SK-MEL-5 (cell line): ENCODE data around the gene WDR38. TPM values are rescaled to one million over a fixed set of nuclear protein-coding genes. Genes with fewer than 3 reads are reported as not detected.
A peak's percentile ranks its signal among the peaks of the same experiment; 100 is the strongest.

Experiments used
- DNase-seq: peaks from one replicate; pipeline ENCODE4 v3.0.0-alpha.2; 2016; ENCODE audit warnings: low read depth, low spot score
- in situ Hi-C: cut with HindIII; loops from 2 replicates; pipeline ENCODE4 v1.10.0; 2016; ENCODE audit warnings: low sequenced_read_pairs, high pct_unique_total_duplicates, low pct_unique_long_range_greater_than_20kb
- polyA plus RNA-seq, 2 experiments: library from polyadenylated mRNA; depleted of rRNA; stranded (reverse); fragments of >200 nt; gene quantifications; 2 replicates each; pipeline ENCODE4 v1.2.3, GENCODE V29; 2015
- total RNA-seq: library from RNA; depleted of rRNA; stranded (reverse); fragments of >200 nt; shearing (Covaris generic); gene quantifications from 2 replicates; pipeline ENCODE4 v1.2.3, GENCODE V29; 2014; rRNA removed

Gene WDR38, protein sequence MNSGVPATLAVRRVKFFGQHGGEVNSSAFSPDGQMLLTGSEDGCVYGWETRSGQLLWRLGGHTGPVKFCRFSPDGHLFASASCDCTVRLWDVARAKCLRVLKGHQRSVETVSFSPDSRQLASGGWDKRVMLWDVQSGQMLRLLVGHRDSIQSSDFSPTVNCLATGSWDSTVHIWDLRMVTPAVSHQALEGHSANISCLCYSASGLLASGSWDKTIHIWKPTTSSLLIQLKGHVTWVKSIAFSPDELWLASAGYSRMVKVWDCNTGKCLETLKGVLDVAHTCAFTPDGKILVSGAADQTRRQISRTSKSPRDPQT
- not detected in 2 replicates for total RNA-seq
- polyA plus RNA-seq (2015; cell fraction: cytosol; rRNA removed) = not detected in 2 replicates
- polyA plus RNA-seq (2015; cell fraction: nucleus; rRNA removed) = not detected in 2 replicates

DNA sequence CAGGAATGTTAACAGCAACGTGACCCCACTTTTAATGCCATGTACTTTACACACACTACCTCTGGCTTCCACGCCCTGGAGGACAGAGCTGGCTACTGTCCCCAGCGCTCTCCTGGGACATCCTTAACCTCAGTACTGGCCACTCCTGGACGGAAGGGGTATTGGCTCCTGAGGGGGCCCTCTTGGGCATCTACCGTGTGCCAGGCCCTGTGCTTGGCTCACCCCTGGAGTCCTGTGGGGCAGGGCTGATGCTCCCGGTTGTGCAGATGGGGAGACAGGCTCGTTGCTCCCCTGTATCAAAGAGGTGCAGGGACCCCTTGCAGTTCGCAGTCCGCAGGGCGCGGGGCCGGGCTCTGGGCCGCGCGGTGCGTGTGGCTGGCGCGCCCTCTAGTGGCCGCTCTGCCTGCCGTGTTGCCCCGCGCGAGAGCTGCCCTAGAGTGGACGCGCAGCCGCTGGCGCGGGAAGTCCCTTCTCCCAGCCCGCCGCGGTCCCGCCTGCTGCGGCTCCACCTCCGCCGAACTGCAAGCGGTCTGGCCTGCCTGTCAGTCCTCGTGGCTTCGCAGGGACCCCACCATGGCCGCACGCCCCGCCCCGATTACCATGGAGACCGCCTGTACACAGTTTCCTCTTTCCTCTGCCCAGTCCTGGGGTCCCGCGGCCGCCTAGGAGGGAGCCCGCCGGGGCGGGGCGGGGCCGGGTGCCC is at the start of gene WDR38:
Gene WDR38, plus strand, starts transcription at position 632 of the 703 bp plus-strand sequence. CDS start 72 bp downstream, outside the sequence.
- peak; percentile 85 for DNase-seq
- in situ Hi-C loops = no loop called here

DNA sequence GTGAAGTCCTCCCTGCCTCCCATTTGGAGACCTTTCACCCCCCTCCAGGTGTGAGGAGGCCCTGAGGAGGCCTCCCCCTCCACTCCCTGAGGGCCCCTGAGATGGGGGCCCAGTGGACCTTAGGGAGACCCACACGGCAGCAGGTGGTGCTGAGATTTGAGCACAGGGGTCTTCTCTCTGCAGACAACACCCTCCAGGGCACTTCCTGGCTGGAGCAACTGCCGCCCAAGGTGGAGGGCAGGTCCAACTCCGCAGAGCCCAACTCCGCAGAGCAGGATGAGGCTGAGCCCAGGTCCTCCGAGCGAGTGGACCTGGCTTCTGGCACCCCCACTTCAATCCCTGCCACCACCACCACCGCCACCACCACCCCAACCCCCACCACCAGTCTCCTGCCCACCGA is 49.3 kb upstream of the WDR38 start:
- no peak for DNase-seq
- in situ Hi-C loops = no loop called here

DNA sequence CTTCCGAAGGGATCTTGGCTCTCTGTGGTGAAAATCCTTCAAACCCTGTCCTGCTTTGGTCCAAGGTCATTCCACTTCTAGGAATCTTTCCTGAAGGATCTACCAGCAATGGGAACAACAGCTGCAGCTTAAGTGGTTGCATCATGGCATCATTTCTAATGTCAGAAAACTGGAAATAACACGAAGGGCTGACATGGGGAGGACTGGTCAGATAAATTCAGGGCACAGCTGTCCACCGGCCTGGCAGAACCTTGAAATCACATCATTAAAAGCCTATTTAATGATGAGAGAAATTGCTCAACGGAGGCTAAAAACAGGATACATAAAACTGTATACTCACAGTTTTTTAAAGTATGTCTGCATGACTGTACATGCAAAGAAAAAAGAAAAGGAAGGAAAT is 48.1 kb upstream of the WDR38 start:
- in situ Hi-C loops = no loop called here
- no peak for DNase-seq

DNA sequence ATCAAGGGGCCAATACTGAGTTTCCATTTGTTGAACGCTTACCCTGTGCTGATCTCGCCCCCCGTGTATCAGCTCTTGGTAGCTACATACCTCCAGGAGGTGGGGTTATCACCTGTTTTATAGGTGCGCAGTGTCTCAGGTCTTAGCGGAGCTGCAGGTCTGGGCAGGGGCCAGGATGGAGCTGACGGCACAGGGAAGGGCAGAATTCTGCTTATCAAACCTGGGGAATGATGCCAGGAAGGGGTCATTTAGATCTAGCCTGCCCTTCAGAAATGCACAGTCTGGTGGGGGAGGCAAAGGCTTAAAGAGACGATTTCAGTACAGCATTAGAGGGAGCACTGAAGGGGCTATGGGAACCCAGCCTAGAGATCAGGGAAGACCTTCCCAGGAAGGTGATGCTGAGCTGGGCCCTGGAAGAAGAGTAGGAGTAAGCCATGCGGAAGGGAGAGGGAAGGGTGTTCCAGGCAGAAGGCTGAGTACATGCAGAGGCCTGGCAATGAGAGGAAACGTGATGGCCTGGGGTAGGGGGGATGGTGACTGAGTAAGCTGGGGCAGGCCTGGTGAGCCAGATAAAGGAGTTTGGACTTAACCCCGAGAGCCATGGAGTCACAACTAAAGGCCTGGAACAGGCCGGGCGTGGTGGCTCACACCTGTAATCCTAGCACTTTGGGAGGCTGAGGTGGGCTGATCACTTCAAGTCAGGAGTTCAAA is 44.9 kb upstream of the WDR38 start:
- no peak for DNase-seq
- in situ Hi-C loops = no loop called here

DNA sequence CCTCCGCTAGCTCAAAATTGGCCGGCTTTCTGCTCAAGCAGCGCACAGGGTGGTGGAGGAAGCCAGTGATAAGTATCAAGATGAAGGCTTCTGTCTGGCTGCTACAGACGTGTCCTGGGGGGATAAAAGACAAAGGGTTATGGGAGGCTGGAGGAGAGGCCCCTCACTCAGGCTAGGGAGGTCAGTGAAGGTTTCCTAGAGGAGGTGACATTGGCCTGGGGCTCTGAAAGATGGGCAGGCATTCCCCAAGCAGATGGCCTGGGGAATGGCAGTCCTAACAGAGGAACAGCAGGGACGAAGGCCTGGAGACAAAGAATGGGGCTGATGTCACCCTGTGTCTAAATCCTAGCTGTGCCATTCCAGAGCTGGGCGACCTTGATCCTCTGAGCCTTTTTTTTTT is 44.0 kb upstream of the WDR38 start:
- in situ Hi-C loops = no loop called here
- no peak for DNase-seq

DNA sequence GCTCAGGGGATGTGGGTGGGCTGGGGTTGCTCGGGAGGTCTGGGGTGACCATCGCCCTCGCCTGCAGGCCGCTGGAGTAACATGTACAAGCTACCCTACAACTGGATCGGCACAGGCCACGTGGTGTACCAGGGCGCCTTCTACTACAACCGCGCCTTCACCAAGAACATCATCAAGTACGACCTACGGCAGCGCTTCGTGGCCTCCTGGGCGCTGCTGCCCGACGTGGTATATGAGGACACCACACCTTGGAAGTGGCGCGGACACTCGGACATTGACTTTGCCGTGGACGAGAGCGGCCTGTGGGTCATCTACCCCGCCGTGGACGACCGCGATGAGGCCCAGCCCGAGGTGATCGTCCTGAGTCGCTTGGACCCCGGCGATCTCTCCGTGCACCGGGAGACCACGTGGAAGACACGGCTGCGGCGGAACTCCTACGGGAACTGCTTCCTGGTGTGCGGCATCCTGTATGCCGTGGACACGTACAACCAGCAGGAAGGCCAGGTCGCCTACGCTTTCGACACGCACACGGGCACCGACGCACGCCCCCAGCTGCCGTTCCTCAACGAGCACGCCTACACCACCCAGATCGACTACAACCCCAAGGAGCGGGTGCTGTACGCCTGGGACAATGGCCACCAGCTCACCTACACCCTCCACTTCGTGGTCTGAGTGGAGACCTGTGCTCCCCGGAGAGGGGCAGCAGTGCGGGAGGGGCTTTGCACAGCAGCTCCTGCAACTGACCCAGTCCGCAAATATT is 43.3 kb upstream of the WDR38 start:
- DNase-seq = no peak
- in situ Hi-C loops = no loop called here

DNA sequence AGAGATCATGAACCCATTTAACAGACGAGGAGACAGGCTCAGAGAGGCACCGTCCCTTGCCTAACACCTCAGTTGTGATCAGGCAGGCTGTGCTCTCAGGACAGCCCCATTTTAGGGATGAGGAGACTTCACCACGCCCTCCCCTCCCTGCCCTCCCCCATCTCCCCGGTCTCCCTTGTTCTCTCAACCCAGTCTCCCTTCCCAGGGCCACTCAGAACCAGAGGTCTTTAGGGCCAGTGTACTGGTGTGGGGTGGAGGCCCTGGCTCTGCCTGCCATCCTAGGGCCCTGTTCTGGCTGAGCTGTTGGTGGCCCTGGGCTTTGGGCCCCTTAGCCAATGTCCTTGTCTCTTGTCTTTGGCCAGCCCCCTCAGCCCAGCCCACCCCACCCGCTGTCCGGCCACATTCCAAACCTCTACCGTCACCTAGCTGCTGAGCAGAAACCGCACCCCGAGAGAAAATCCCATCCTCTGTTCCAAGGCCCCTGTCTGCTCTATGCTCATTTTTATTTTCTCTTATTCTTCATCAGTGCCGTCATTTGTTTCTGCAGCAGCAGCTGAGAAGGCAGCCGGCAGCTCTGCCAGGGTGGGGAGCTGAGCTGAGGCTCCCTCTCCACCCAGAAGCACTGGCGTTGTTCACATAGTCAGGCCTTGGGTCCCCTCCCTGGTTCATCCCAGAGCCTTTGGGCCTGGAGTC is 42.5 kb upstream of the WDR38 start:
- no peak for DNase-seq
- in situ Hi-C loops = no loop called here

DNA sequence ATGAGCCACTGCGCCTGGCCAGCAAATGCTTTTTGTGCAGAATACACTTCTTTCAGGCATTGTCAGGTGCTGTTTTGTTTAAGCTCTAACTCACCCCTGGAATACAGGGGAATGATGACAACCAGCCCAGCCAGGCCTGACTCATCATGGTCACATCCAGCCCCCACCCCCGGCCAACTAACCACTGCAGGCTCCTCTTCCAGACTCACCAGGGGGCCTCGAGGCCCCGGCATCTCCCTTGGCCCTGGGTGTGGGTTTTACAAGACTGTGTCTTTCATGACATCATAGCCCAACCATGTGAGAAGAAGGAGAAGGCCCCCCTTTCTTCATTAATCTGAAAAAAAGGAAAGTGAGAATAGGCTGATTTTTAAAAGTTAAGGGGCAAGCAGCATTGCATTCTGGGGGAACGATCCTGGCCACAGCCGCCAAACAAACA is 40.8 kb upstream of the WDR38 start:
- peak; percentile 52 for DNase-seq

DNA sequence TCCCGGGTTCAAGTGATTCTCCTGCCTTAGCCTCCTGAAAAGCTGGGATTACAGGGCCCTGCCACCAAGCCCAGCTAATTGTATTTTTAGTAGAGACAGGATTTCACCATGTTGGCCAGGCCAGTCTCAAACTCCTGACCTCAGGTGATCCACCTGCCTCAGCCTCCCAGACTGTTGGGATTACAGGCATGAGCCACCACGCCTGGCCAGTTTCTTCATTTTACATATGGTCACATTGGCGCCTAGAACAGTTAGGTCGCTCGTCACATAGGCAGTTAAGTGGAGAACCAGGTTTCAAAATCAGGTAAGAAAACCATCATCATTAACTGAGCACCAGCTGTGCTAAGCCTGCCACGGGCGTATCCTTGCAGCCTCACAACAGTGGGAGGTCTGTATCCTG is 40.2 kb upstream of the WDR38 start:
- in situ Hi-C loops = no loop called here
- no peak for DNase-seq

More for the DNA sequence above, 40.8 kb upstream of the WDR38 start:
- in situ Hi-C loops = no loop called here

DNA sequence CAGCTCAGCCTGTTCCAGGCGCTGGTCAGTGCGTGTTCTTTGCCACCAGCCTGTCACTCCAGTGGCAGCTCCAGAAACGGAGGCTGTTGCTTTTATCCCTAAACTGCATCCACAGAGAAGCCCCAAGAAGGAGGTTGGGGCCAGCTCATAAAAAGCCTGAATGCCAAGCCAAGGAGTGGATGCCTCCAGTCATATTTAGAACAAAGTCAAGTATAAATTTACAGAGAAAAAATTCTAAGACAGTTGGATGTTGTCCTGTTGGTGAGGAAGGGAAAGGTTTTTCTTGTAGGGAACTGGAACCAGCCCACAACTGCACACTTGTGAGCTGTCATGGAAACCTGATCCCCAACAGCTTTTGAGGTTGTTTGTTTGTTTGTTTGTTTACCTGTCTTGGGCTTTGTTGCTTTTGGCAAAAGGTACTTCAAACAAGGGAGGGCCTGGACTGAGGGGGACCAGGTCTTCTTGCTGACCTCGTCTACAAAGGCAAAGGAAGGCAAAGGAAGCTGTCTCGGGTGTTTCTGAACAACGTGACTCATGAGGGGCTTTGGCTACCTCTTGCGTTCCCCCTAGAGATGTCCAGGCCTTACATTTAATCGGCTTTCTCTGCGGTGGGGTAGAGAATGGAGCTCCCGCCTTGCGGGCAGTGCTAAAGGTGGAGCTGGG is 39.6 kb upstream of the WDR38 start:
- no peak for DNase-seq
- in situ Hi-C loops = no loop called here

DNA sequence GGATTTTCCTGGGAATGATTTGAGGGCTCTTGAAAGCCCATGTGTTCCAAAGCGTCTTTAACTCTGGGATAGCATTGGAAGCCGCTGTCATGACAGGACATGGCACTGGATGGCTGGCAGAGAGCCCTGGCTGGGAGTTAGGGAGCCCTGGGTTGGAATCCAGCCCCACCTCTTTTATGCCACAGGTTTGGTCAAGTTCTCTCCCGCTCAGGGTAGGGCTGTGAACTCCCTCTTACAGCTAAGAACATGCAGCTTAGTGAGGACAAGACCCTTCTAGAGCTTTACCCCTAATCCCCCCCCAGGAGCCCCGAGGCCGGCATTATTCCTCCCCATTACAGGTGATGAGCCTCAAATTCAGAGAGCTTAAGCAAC is 39.1 kb upstream of the WDR38 start:
- in situ Hi-C loops = no loop called here
- no peak for DNase-seq

DNA sequence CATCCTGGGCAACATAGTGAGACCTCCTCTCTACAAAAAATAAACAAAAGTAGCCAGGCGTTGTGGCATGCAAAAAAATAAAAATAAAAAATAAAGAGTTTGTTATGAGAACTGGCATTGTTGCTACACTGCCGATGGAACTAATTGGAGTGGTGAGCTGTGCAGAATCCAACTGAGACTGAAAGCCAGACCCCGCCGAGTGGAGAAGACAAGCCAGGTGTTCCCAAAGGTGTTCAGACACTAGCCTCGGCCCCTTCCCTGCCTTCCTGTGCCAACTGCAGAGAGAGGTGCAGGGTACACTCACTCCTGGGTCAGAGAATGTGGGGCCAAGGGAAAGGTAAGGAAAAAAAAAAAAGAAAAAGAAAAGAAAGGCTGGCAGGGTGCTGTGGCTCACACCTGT is 37.7 kb upstream of the WDR38 start:
- in situ Hi-C loops = no loop called here
- no peak for DNase-seq

DNA sequence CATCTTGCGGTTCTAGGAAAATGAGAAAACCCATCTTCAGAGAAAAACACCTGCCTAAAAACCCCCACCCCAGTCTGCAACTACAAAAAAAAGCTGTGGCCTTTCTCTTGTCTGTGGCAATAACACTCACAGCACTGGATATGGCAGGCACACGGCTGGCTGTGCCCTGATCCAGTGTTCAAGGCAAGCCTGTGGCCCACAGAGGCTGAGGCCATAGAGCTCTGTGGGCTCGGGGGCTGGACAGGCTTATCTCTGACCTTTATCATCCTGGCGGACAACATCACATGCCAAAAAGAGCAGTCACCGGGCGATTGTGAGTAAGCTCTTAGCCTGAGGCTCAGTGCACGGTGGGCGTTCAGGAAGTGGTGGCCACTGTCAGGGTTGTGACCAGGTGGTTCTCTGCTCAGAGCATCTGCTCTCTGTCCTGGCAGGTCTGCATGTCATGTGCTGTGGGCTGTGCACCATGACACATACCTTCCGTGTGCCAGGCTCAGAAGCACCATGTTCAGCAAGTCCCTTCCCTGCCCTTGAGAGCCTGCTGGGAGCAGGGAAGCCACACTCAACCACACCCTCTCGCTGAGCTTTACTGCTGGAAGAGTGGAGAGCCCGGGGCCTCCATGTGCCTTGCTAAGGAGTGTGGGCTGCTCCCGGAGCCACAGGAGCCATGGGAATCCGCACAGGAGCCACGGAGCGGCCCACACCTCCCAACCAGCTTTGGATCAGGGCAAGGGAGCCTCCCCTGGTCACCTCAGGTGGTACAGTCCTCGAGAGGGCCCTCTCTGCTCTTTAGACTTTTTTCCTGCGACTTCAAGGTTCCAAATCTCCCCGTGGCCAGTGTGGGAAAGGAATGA is 34.6 kb upstream of the WDR38 start:
- in situ Hi-C loops = no loop called here

DNA sequence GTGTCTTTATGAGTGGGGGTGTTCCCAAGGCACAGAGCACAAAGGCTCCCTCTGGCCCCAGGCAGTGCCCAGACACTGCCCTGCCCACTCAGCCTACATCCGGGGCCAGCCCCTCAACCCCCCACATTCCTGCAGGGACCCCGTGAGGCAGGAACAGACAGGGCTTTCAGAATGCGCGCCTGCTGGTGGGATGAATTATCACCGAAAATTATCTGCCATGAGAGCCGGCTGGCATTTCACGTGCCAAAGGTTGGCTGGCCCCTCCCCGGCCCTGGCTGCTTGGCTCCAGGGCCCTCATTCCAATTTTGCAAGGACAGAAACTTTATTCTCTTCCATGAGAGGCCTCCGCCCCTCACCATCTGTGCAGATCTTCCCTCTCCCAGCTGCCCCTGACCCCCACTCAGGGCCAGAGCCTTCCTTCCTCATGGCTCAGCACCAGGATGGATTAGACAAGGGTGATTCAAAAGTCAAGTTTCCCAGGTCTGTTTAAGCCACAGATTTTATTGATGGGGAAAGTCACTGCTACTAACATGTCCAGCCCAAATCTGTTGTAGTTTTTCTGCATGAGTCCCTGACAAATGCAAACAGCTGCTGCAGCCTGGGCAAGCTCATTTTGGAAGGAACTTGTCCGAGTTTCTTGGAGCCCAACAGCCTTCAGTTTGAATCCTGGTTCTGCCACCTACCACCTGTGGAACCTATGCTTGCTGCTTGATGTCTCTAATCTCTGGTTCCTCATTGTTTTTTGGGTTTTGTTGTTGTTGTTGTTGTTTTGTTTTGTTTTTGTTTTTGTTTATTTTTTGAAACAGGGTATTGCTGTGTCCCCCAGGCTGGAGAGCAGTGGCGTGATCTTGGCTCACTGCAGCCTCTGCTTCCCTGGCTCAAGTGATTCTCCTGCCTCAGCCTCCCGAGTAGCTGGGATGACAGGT is 32.3 kb upstream of the WDR38 start:
- DNase-seq = peak; percentile 49
- in situ Hi-C loops = no loop called here

More for the DNA sequence above, 34.6 kb upstream of the WDR38 start:
- DNase-seq = peak; percentile 61
